Glomerular visceral epithelial cell (primary cell): Measurements from ENCODE around the gene BSPRY.
"Not testable (repeated sequence)": the region's sequence is repeated elsewhere in the genome, so short reads cannot be mapped to it uniquely, and the experiment has no call there.

Experiments
- DNase-seq: peaks from one replicate; pipeline ENCODE4 v3.0.0-alpha.2; 2016; ENCODE audit errors: extremely low spot score

The BSPRY gene

GRCh38 chr9:113395000-113395861 lies 45.9 kb downstream of the BSPRY start:
- DNase-seq: no peak

GRCh38 chr9:113397203-113397631 lies 47.9 kb downstream of the BSPRY start:
- DNase-seq: no peak

- peak; percentile 50 for DNase-seq
Measured at GRCh38 chr9:113398796-113399195, 49.5 kb downstream of the BSPRY start.

GRCh38 chr9:113399646-113400200 lies 50.4 kb downstream of the BSPRY start:
- DNase-seq: no peak

GRCh38 chr9:113401027-113401792 lies 51.9 kb downstream of the BSPRY start, which contains the start of gene ALAD:
TSS of gene ALAD (minus strand) at chr9:113401284. CDS start at chr9:113393559, 7,725 bp downstream.
- peak; percentile 99 for DNase-seq

GRCh38 chr9:113403646-113404045 lies 54.3 kb downstream of the BSPRY start:
- DNase-seq: no peak

- not testable (repeated sequence) for DNase-seq
Measured at GRCh38 chr9:113406353-113406752, 57.0 kb downstream of the BSPRY start.

GRCh38 chr9:113406873-113407511 lies 57.7 kb downstream of the BSPRY start:
- peak; percentile 65 for DNase-seq

GRCh38 chr9:113409481-113409880 lies 60.1 kb downstream of the BSPRY start:
- no peak for DNase-seq

- DNase-seq: no peak
Measured at GRCh38 chr9:113409883-113410206, 60.5 kb downstream of the BSPRY start.

- DNase-seq: peak; percentile 95
Measured at GRCh38 chr9:113410207-113410864, 61.0 kb downstream of the BSPRY start, which contains the start of the genes C9orf43 and POLE3. TSS of gene C9orf43 (plus strand) at chr9:113410747. CDS start at chr9:113413494, 2,747 bp downstream. TSS of gene POLE3 (minus strand) at chr9:113410675. CDS start at chr9:113410293, 382 bp downstream.

GRCh38 chr9:113416149-113416721 lies 66.9 kb downstream of the BSPRY start:
- no peak for DNase-seq

GRCh38 chr9:113417370-113417769 lies 68.0 kb downstream of the BSPRY start:
- DNase-seq: no peak
